CD14-positive monocyte (primary cell): ENCODE data around the gene PRKACA. TPM values are rescaled to one million over a fixed set of nuclear protein-coding genes. Genes with fewer than 3 reads are reported as not detected.
A peak's percentile ranks its signal among the peaks of the same experiment; 100 is the strongest.

Source experiments
- DNase-seq, 3 donors: peaks; one replicate each; pipeline ENCODE4 v3.0.0-alpha.2; 2011 to 2022
- H2AFZ ChIP-seq: 2 replicates; pipeline ENCODE4 v1.6.0; 2012; ENCODE audit warnings: mild to moderate bottlenecking, low read depth, low read length, inconsistent platforms; ENCODE audit not compliant: insufficient read depth, poor library complexity, severe bottlenecking
- H3K27ac ChIP-seq, 2 donors: 1 replicate in 1 of 2; 2 replicates in 1 of 2; pipeline ENCODE4 v1.5.1; 2012 to 2013; ENCODE audit warnings: low read length in 2 of 2, control low read depth in 1 of 2, inconsistent platforms in 1 of 2, low read depth in 1 of 2, mild to moderate bottlenecking in 1 of 2
- H3K27me3 ChIP-seq, 2 donors: one replicate each; pipeline versions ENCODE4 v1.6.0 to v1.6.1; 2011 to 2013; ENCODE audit warnings: low read length in 2 of 2; ENCODE audit not compliant: control insufficient read depth in 2 of 2, insufficient read depth in 2 of 2
- H3K36me3 ChIP-seq, 2 donors: replicated peaks in 1 of 2; 1 replicate in 1 of 2; 2 replicates in 1 of 2; pipeline versions ENCODE4 v1.5.1 to v1.6.1; 2012 to 2013; ENCODE audit warnings: low read length in 2 of 2, control low read depth in 1 of 2, inconsistent platforms in 1 of 2, mild to moderate bottlenecking in 1 of 2; ENCODE audit not compliant: insufficient read depth in 2 of 2, control insufficient read depth in 1 of 2
- H3K4me1 ChIP-seq, 2 donors: 1 replicate in 1 of 2; 2 replicates in 1 of 2; pipeline versions ENCODE4 v1.5.1 to v1.6.1; 2012 to 2013; ENCODE audit warnings: low read length in 2 of 2, control low read depth in 1 of 2, inconsistent platforms in 1 of 2, mild to moderate bottlenecking in 1 of 2, moderate library complexity in 1 of 2; ENCODE audit not compliant: insufficient read depth in 2 of 2, control insufficient read depth in 1 of 2
- H3K4me2 ChIP-seq: replicated peaks from 2 replicates; pipeline ENCODE3; 2012; ENCODE audit warnings: low read length, moderate library complexity, mild to moderate bottlenecking; ENCODE audit not compliant: poor library complexity, severe bottlenecking; ENCODE audit errors: extremely low read depth
- H3K4me3 ChIP-seq, 3 experiments: fragments of 200-600 bp in 1 of 3; sonication (generic) in 1 of 3; replicated peaks in 1 of 3; 1 replicate in 2 of 3; 2 replicates in 1 of 3; pipeline ENCODE4 v1.5.1; 2011 to 2013; ENCODE audit warnings: low read length in 3 of 3, mild to moderate bottlenecking in 3 of 3, control low read depth in 2 of 3, low read depth in 2 of 3, inconsistent platforms in 1 of 3, moderate library complexity in 1 of 3
- H3K79me2 ChIP-seq: 2 replicates; pipeline ENCODE4 v1.6.0; 2012; ENCODE audit warnings: mild to moderate bottlenecking, control low read depth, inconsistent platforms, low read length, moderate library complexity; ENCODE audit not compliant: insufficient read depth
- H3K9ac ChIP-seq: 2 replicates; pipeline ENCODE4 v1.6.0; 2017; ENCODE audit warnings: low read length, mild to moderate bottlenecking; ENCODE audit not compliant: insufficient read depth, poor library complexity, severe bottlenecking
- H3K9me3 ChIP-seq, 2 donors: replicated peaks in 1 of 2; 1 replicate in 1 of 2; 2 replicates in 1 of 2; pipeline versions ENCODE4 v1.5.1 to v1.6.1; 2012 to 2013; ENCODE audit warnings: low read length in 2 of 2, control low read depth in 1 of 2; ENCODE audit not compliant: control insufficient read depth in 1 of 2, insufficient read depth in 1 of 2
- H4K20me1 ChIP-seq: 2 replicates; pipeline ENCODE4 v1.6.0; 2012; ENCODE audit warnings: mild to moderate bottlenecking, low read length, control low read depth, moderate library complexity; ENCODE audit not compliant: insufficient read depth
- H3K27ac Mint-ChIP-seq, 7 donors: one replicate each; pipeline ENCODE4 v1.8.0; 2020; ENCODE audit warnings: mild to moderate bottlenecking in 7 of 7, mixed read lengths in 7 of 7, moderate library complexity in 6 of 7, inconsistent platforms in 2 of 7
- H3K27me3 Mint-ChIP-seq, 3 donors: one replicate each; pipeline ENCODE4 v1.8.0; 2021 to 2022; ENCODE audit warnings: low read depth in 3 of 3, mild to moderate bottlenecking in 3 of 3, mixed read lengths in 3 of 3, moderate library complexity in 3 of 3, inconsistent platforms in 1 of 3
- H3K36me3 Mint-ChIP-seq, 2 donors: one replicate each; pipeline ENCODE4 v1.8.0; 2020; ENCODE audit warnings: mixed read lengths in 2 of 2, inconsistent platforms in 1 of 2, mild to moderate bottlenecking in 1 of 2
- H3K4me1 Mint-ChIP-seq: one replicate; pipeline ENCODE4 v1.8.0; 2020; ENCODE audit warnings: mild to moderate bottlenecking, mixed read lengths
- H3K4me3 Mint-ChIP-seq, 2 donors: one replicate each; pipeline ENCODE4 v1.8.0; 2020; ENCODE audit warnings: mild to moderate bottlenecking in 2 of 2, mixed read lengths in 2 of 2, moderate library complexity in 1 of 2
- H3K9me3 Mint-ChIP-seq, 7 donors: one replicate each; pipeline ENCODE4 v1.8.0; 2020 to 2022; ENCODE audit warnings: mixed read lengths in 7 of 7, mild to moderate bottlenecking in 6 of 7, moderate library complexity in 6 of 7, inconsistent platforms in 2 of 7
- WGBS: methylation state at CpG from one replicate; pipeline ENCODE4 v1.1.5; 2013; ENCODE audit warnings: missing lambda C conversion rate; ENCODE audit not compliant: insufficient coverage; 5-methylcytosine and 5-hydroxymethylcytosine counted together
- intact Hi-C, 2 donors: fragments of 100-400 bp; cut with micrococcal nuclease; formaldehyde crosslinking; loops; one replicate each; pipeline versions ENCODE4 v1.15.0 to v1.15.1; 2023
- polyA plus RNA-seq, 3 donors: library from polyadenylated mRNA; depleted of rRNA in 1 of 3; unstranded in 2 of 3; stranded (reverse) in 1 of 3; fragments of 300-500 nt in 2 of 3; fragments of >200 nt in 1 of 3; fragmentation: Illumina TruSeq in 2 of 3; gene quantifications; 1 replicate in 2 of 3; 2 replicates in 1 of 3; pipeline ENCODE4 v1.2.3, GENCODE V29; 2012 to 2021
- TF ChIP-seq, protein P1 (sequence below): fragments of 200-600 bp; IDR thresholded peaks from one replicate; pipeline ENCODE4 v1.8.0; 2022; ENCODE audit warnings: antibody characterized with exemption, mild to moderate bottlenecking

The PRKACA gene
- polyA plus RNA-seq, 3 donors = 2.0 to 231 (median 3.8) TPM

GRCh38 chr19:14080887-14081796 lies 36.4 kb downstream of the PRKACA start:
- Histone ChIP-seq H3K9ac (peak overlapping the region; percentile 81), H3K4me2 (peak overlapping the region; percentile 100), H4K20me1 (no peaks in the 10 kb centered on the region), H3K4me3 (peak overlapping the region; percentile 79 to 96 (median 82)), H3K79me2 (no peaks in the 10 kb centered on the region), H3K27ac (peak overlapping the region; percentile 85), H3K9me3 (no peaks in the 10 kb centered on the region), H3K27me3 (no peaks in the 10 kb centered on the region), H3K36me3 (no peaks in the 10 kb centered on the region), H2AFZ (peak overlapping the region; percentile 96), H3K4me1 (peaks cover 55 to 62% of the 10 kb centered on the region in 2 donors)
- peaks cover 0 to 3% of the 10 kb centered on the region in 2 donors for H3K36me3 Mint-ChIP-seq
- TF ChIP-seq, protein P1, sequence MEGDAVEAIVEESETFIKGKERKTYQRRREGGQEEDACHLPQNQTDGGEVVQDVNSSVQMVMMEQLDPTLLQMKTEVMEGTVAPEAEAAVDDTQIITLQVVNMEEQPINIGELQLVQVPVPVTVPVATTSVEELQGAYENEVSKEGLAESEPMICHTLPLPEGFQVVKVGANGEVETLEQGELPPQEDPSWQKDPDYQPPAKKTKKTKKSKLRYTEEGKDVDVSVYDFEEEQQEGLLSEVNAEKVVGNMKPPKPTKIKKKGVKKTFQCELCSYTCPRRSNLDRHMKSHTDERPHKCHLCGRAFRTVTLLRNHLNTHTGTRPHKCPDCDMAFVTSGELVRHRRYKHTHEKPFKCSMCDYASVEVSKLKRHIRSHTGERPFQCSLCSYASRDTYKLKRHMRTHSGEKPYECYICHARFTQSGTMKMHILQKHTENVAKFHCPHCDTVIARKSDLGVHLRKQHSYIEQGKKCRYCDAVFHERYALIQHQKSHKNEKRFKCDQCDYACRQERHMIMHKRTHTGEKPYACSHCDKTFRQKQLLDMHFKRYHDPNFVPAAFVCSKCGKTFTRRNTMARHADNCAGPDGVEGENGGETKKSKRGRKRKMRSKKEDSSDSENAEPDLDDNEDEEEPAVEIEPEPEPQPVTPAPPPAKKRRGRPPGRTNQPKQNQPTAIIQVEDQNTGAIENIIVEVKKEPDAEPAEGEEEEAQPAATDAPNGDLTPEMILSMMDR = no peak
- intact Hi-C loops = loop anchor here (1.0 to 5.0 kb wide), 4 partner anchors 36 to 75 kb away; partner anchors contain the start of genes PRKACA (in 2 of the 2), ASF1B (in 1 of the 2) and RFX1 (in 1 of the 2)
- peak; percentile 99 to 100 (median 99) for DNase-seq
- no peaks in the 10 kb centered on the region for H3K9me3 Mint-ChIP-seq
- WGBS = under 1% methylated on average over 48 of the region's 50 CpGs
- peak overlapping the region; percentile 88 to 95 for H3K4me3 Mint-ChIP-seq
- peaks cover 0 to 5% (median 2%) of the 10 kb centered on the region in 3 donors for H3K27me3 Mint-ChIP-seq
- peaks cover 41% of the 10 kb centered on the region for H3K4me1 Mint-ChIP-seq
- H3K27ac Mint-ChIP-seq = peak overlapping the region; percentile 91 to 98 (median 94)

GRCh38 chr19:14078411-14078810 lies 39.2 kb downstream of the PRKACA start:
- peak overlapping the region in 1 of 3 experiments; percentile 51 for H3K4me3 ChIP-seq
- Mint-ChIP-seq H3K4me1 (peaks cover 65% of the 10 kb centered on the region), H3K36me3 (no peaks in the 10 kb centered on the region), H3K4me3 (peak overlapping the region; percentile 31 to 46), H3K27me3 (peaks cover 3 to 17% (median 15%) of the 10 kb centered on the region in 3 donors), H3K9me3 (no peaks in the 10 kb centered on the region), H3K27ac (peak overlapping the region; percentile 75 to 89 (median 85))
- H3K36me3 ChIP-seq = no peaks in the 10 kb centered on the region
- H4K20me1 ChIP-seq = no peaks in the 10 kb centered on the region
- H3K4me2 ChIP-seq = peak overlapping the region; percentile 54
- peak overlapping the region; percentile 75 to 81 for H3K27ac ChIP-seq
- TF ChIP-seq, protein P1 = no peak
- peaks cover 80 to 88% of the 10 kb centered on the region in 2 donors for H3K4me1 ChIP-seq
- no CpG with 5 or more reads among the region's 2 CpGs for whole genome bisulfite sequencing
- DNase-seq = peak; percentile 69 to 81 (median 77)
- intact Hi-C loops = no loop called here
- H3K9me3 ChIP-seq = no peaks in the 10 kb centered on the region
- no peaks in the 10 kb centered on the region for H3K79me2 ChIP-seq
- no peak overlapping the region for H3K9ac ChIP-seq
- no peak overlapping the region for H2AFZ ChIP-seq
- H3K27me3 ChIP-seq = peaks cover 0 to 6% of the 10 kb centered on the region in 2 donors
